Mesendoderm (in vitro differentiated cells): ENCODE data around the gene SPOCK1.

ENCODE experiments used
- DNase-seq: peaks from one replicate; pipeline ENCODE4 v3.0.0; 2013
- H2AK5ac ChIP-seq: 2 replicates; pipeline ENCODE4 v1.6.1; 2013; ENCODE audit warnings: low read length, inconsistent platforms
- H2BK120ac ChIP-seq: 2 replicates; pipeline ENCODE4 v1.6.1; 2013; ENCODE audit warnings: low read depth, mild to moderate bottlenecking, low read length, moderate library complexity, mixed read lengths
- H2BK15ac ChIP-seq: replicated peaks from 2 replicates; pipeline ENCODE4 v1.6.1; 2013; ENCODE audit warnings: low read depth, mild to moderate bottlenecking, moderate library complexity
- H2BK5ac ChIP-seq: 2 replicates; pipeline ENCODE4 v1.6.1; 2013; ENCODE audit warnings: low read length, inconsistent platforms
- H3K18ac ChIP-seq: 2 replicates; pipeline ENCODE4 v1.6.1; 2013; ENCODE audit warnings: mild to moderate bottlenecking, low read length, mixed read lengths
- H3K23ac ChIP-seq: one replicate; pipeline ENCODE4 v1.6.1; 2013; ENCODE audit warnings: low read length
- H3K27ac ChIP-seq: 2 replicates; pipeline ENCODE4 v1.5.1; 2013; ENCODE audit warnings: low read depth, mild to moderate bottlenecking, inconsistent platforms, low read length, moderate library complexity
- H3K27me3 ChIP-seq: 2 replicates; pipeline ENCODE4 v1.6.1; 2013; ENCODE audit warnings: low read length, control low read depth, mild to moderate bottlenecking, inconsistent platforms; ENCODE audit not compliant: insufficient read depth, poor library complexity
- H3K36me3 ChIP-seq: 2 replicates; pipeline ENCODE4 v1.6.1; 2013; ENCODE audit warnings: low read length, inconsistent platforms; ENCODE audit not compliant: control insufficient read depth, insufficient read depth
- H3K4ac ChIP-seq: one replicate; pipeline ENCODE4 v1.6.1; 2013; ENCODE audit warnings: low read depth, mild to moderate bottlenecking, low read length, moderate library complexity
- H3K4me1 ChIP-seq: 2 replicates; pipeline ENCODE4 v1.6.1; 2013; ENCODE audit warnings: low read depth, low read length, inconsistent platforms; ENCODE audit not compliant: control insufficient read depth
- H3K4me2 ChIP-seq: 2 replicates; pipeline ENCODE4 v1.6.1; 2013; ENCODE audit warnings: low read length
- H3K4me3 ChIP-seq: 2 replicates; pipeline ENCODE4 v1.5.1; 2013; ENCODE audit warnings: mild to moderate bottlenecking, low read length
- H3K56ac ChIP-seq: one replicate; pipeline ENCODE4 v1.6.1; 2013; ENCODE audit warnings: low read length
- H3K79me1 ChIP-seq: 2 replicates; pipeline ENCODE4 v1.6.1; 2013; ENCODE audit warnings: low read length, inconsistent platforms
- H3K79me2 ChIP-seq: 2 replicates; pipeline ENCODE4 v1.6.1; 2013; ENCODE audit warnings: mild to moderate bottlenecking, low read length; ENCODE audit not compliant: control insufficient read depth, insufficient read depth
- H3K9ac ChIP-seq: 2 replicates; pipeline ENCODE4 v1.6.1; 2013; ENCODE audit warnings: low read length, inconsistent platforms
- H4K5ac ChIP-seq: one replicate; pipeline ENCODE4 v1.6.1; 2013; ENCODE audit warnings: low read length
- H4K8ac ChIP-seq: one replicate; pipeline ENCODE4 v1.6.1; 2013; ENCODE audit warnings: low read depth, mild to moderate bottlenecking, control low read depth, low read length, moderate library complexity
- whole genome bisulfite sequencing: extraction: QIAGEN DNeasy Blood & Tissue Kit; methylation state at CpG from one replicate; pipeline ENCODE4 v1.1.7; 2013; ENCODE audit warnings: low lambda C conversion rate, missing lambda C conversion rate; ENCODE audit not compliant: insufficient coverage; ENCODE audit errors: extremely low coverage; 5-methylcytosine and 5-hydroxymethylcytosine counted together

The SPOCK1 gene

GRCh38 chr5:137279521-137280231 lies 219.4 kb downstream of the SPOCK1 start:
- Histone ChIP-seq H3K4ac (no peak overlapping the region), H2BK5ac (no peak overlapping the region), H2BK120ac (no peak overlapping the region), H3K9ac (no peak overlapping the region), H3K18ac (no peak overlapping the region), H2BK15ac (no peak overlapping the region), H3K27me3 (no peaks in the 10 kb centered on the region), H3K23ac (no peak overlapping the region), H3K4me2 (no peak overlapping the region), H2AK5ac (no peak overlapping the region), H3K56ac (no peak overlapping the region), H4K8ac (no peak overlapping the region), H3K27ac (no peak overlapping the region), H3K79me2 (no peaks in the 10 kb centered on the region), H3K4me1 (no peaks in the 10 kb centered on the region), H4K5ac (no peak overlapping the region), H3K4me3 (no peak overlapping the region), H3K79me1 (no peaks in the 10 kb centered on the region), H3K36me3 (no peaks in the 10 kb centered on the region)
- WGBS: no CpG with 5 or more reads among the region's 6 CpGs
- no peak for DNase-seq

DNA sequence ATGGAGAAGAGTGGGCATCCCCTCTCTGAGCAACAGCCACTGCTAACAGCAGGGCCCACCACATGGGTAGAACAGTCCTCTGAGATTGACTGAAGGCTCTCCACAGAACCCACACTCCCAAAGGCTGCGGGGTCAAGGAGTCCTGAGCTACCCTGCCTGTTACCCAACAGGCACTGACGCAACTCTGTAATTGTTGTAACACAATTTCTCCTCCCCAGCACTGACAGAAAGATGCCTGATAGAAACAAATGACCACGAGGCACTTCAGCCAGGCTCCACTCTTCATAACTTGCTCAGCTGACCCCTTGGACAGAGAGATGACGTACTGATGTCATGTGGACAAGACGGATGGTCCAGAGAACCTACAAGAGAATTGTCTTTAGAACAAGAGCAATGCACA lies 220.7 kb downstream of the SPOCK1 start:
- H3K18ac ChIP-seq: no peak overlapping the region
- DNase-seq: no peak
- no CpG with 5 or more reads among the region's 5 CpGs for WGBS

DNA sequence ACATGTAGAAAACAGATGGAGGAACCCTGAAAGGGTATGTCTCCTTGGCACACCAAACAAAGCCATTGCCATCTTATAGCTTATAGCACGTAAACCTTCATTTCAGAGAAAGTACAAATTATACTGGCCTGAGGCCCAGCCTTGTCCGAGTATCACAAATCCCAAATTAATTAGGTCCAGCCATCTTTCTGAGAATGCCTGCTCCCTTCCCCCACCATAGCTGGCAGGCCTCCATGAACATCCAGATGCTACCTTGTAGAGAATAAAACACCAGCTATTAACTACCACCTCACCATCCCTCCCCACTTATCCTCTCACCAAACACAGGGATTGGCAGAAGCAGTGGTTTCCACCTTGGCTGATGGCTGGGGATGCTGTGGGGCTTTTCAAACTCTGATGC lies 224.0 kb downstream of the SPOCK1 start:
- H2BK15ac ChIP-seq: no peak overlapping the region
- H3K9ac ChIP-seq: no peak overlapping the region
- H3K23ac ChIP-seq: no peak overlapping the region
- no peak overlapping the region for H4K8ac ChIP-seq
- H3K27ac ChIP-seq: no peak overlapping the region
- DNase-seq: no peak
- no peak overlapping the region for H3K56ac ChIP-seq
- H3K4me3 ChIP-seq: no peak overlapping the region
- H3K4ac ChIP-seq: no peak overlapping the region
- H3K4me1 ChIP-seq: no peaks in the 10 kb centered on the region
- H2AK5ac ChIP-seq: no peak overlapping the region
- no peak overlapping the region for H3K18ac ChIP-seq
- H3K27me3 ChIP-seq: no peaks in the 10 kb centered on the region
- no peaks in the 10 kb centered on the region for H3K79me1 ChIP-seq
- no peak overlapping the region for H3K4me2 ChIP-seq
- no peak overlapping the region for H4K5ac ChIP-seq
- no peak overlapping the region for H2BK5ac ChIP-seq
- no peaks in the 10 kb centered on the region for H3K79me2 ChIP-seq
- H2BK120ac ChIP-seq: no peak overlapping the region
- H3K36me3 ChIP-seq: no peaks in the 10 kb centered on the region
- whole genome bisulfite sequencing: no CpG with 5 or more reads among the region's 2 CpGs

More for the DNA sequence above, 220.7 kb downstream of the SPOCK1 start:
- Histone ChIP-seq H3K4me2 (no peak overlapping the region), H2BK120ac (no peak overlapping the region), H3K23ac (no peak overlapping the region), H2BK5ac (no peak overlapping the region), H3K27ac (no peak overlapping the region), H4K8ac (no peak overlapping the region), H3K36me3 (no peaks in the 10 kb centered on the region), H2BK15ac (no peak overlapping the region), H3K4me3 (no peak overlapping the region), H3K9ac (no peak overlapping the region), H4K5ac (no peak overlapping the region), H3K56ac (no peak overlapping the region), H3K27me3 (no peaks in the 10 kb centered on the region), H3K4me1 (no peaks in the 10 kb centered on the region), H3K79me1 (no peaks in the 10 kb centered on the region), H3K79me2 (no peaks in the 10 kb centered on the region), H2AK5ac (no peak overlapping the region), H3K4ac (no peak overlapping the region)

GRCh38 chr5:137273511-137273910 lies 225.6 kb downstream of the SPOCK1 start:
- no CpG with 5 or more reads among the region's 1 CpG for whole genome bisulfite sequencing
- Histone ChIP-seq H2BK120ac (no peak overlapping the region), H3K23ac (no peak overlapping the region), H3K27ac (no peak overlapping the region), H2AK5ac (no peak overlapping the region), H3K56ac (no peak overlapping the region), H2BK5ac (no peak overlapping the region), H3K9ac (no peak overlapping the region), H3K27me3 (no peaks in the 10 kb centered on the region), H4K5ac (no peak overlapping the region), H3K18ac (no peak overlapping the region), H3K79me2 (no peaks in the 10 kb centered on the region), H3K4me1 (peaks cover 4% of the 10 kb centered on the region), H3K4me3 (no peak overlapping the region), H3K4me2 (no peak overlapping the region), H3K79me1 (no peaks in the 10 kb centered on the region), H3K36me3 (no peaks in the 10 kb centered on the region), H4K8ac (no peak overlapping the region), H2BK15ac (no peak overlapping the region), H3K4ac (no peak overlapping the region)
- no peak for DNase-seq

GRCh38 chr5:137272831-137273230 lies 226.3 kb downstream of the SPOCK1 start:
- Histone ChIP-seq H3K4me1 (peaks cover 4% of the 10 kb centered on the region), H3K4me3 (no peak overlapping the region), H3K23ac (no peak overlapping the region), H3K4ac (no peak overlapping the region), H4K5ac (no peak overlapping the region), H3K36me3 (no peaks in the 10 kb centered on the region), H2AK5ac (no peak overlapping the region), H2BK120ac (no peak overlapping the region), H2BK15ac (no peak overlapping the region), H3K18ac (no peak overlapping the region), H3K27ac (no peak overlapping the region), H3K9ac (no peak overlapping the region), H3K79me1 (no peaks in the 10 kb centered on the region), H3K4me2 (no peak overlapping the region), H2BK5ac (no peak overlapping the region), H4K8ac (no peak overlapping the region), H3K56ac (no peak overlapping the region), H3K27me3 (no peaks in the 10 kb centered on the region), H3K79me2 (no peaks in the 10 kb centered on the region)
- DNase-seq: no peak

DNA sequence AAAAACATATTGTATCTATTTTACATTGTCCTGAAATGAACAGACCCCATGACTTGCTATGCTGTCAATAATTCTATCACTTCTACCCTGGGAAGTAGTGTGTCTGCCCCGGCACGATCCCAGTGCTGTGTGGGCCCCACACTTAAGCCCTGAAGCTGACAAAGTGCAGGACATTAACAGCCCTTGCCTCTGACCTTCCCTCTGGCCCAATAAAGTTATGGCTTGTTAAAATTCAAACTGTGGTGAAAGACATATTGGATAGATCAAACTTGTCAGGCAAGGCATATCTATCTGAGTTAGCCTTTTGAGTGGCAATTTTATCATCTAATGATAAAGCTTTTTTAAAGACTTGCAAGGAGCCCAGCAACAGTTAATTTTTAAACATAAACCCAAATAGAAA lies 229.2 kb downstream of the SPOCK1 start:
- Histone ChIP-seq H2AK5ac (no peak overlapping the region), H3K79me1 (no peaks in the 10 kb centered on the region), H3K18ac (no peak overlapping the region), H2BK120ac (no peak overlapping the region), H4K5ac (no peak overlapping the region), H3K27ac (no peak overlapping the region), H3K79me2 (no peaks in the 10 kb centered on the region), H3K4ac (no peak overlapping the region), H2BK5ac (no peak overlapping the region), H3K23ac (no peak overlapping the region), H3K9ac (no peak overlapping the region), H3K36me3 (no peaks in the 10 kb centered on the region), H3K56ac (no peak overlapping the region), H2BK15ac (no peak overlapping the region), H3K4me1 (peaks cover 4% of the 10 kb centered on the region), H3K4me2 (no peak overlapping the region), H3K4me3 (no peak overlapping the region), H4K8ac (no peak overlapping the region), H3K27me3 (no peaks in the 10 kb centered on the region)
- no CpG with 5 or more reads among the region's 2 CpGs for WGBS
- no peak for DNase-seq
